Glomerular endothelial cell (primary cell): ENCODE measurements around the gene PRELID2. TPM values are rescaled to one million over a fixed set of nuclear protein-coding genes. Genes with fewer than 3 reads are reported as not detected.
"Not testable (repeated sequence)": the region's sequence is repeated elsewhere in the genome, so short reads cannot be mapped to it uniquely, and the experiment has no call there.

Experiments used
- DNase-seq: peaks from one replicate; pipeline ENCODE4 v3.0.0-alpha.2; 2011; ENCODE audit warnings: low read depth, low spot score; ENCODE audit errors: extremely low read depth
- total RNA-seq: library from RNA; depleted of rRNA; stranded (reverse); fragments of >200 nt; gene quantifications from 2 replicates; pipeline ENCODE4 v1.2.3, GENCODE V29; 2015

The PRELID2 gene
- total RNA-seq, result 6.1 and 8.3 TPM in 2 replicates

DNA sequence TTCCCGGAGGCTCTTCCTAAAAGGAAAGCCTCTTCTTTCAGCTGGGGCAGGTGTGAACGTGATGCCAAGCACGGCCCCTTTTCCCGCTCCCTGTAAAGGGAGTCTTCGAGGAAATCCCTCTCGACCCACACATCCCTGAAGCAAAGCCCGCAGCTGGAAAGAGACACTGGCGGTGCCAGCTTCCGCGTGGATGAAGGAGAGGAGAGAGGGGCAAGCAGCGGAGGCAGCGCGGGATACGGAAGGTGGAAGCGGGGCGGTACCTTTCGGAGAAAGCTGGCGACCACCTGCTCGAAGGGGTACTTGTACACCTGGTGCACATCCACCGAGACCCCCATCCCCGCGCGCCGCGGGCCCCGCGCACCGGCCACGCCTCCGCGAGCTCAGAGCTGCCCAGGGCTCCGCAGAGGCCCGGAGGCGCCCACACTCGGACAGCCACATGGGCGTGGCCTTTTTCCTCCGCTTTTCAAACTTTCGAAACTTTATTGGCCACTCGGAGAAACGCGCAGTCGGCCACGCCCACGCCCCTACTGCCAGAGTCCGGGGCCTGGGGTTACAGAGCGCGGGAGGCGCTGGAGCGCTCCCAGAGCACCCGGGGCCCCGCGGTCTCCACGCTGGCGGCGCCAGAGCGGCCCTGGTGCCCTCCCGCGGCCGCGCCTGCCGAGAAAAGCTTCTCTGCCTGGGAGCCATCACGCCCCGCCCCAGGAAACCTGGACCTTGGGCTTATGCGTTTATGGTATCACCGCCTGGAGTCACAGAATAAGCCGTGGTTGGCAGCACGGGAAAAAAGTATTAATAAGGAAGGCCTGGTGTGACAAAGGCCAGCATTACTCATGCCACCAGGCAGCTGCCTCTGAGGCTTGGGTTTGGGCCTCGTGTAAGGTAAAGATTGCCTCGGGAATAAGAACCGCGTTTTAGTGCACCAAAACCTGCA lies at the start of gene PRELID2:
PRELID2 (minus strand) TSS at position 426 of the 931 bp plus-strand sequence; CDS start at position 335, 91 bp downstream.
- no peak for DNase-seq

DNA sequence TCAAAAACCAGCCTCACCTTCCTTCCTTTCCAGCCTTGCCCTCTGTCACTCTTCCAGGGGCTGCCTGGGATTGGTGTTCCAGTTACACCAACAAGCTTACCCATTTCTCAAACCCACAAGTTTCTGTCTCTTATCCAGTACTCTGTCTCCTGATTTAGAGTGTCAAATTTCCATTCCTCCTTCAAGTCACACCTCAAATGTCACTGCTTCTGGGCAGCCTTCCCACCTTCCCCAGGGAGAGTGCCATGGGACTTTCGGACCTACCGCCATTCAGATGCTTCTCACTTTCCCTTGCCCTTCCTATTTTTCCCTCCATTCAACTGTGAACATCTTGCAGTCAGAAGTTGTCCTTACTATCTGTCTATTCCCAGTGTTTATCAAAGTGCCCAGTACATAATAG lies 39.6 kb upstream of the PRELID2 start:
- no peak for DNase-seq

- no peak for DNase-seq
Observed at GRCh38 chr5:145872914-145873313, 37.8 kb upstream of the PRELID2 start, which contains the start of gene GRXCR2. Gene GRXCR2 (minus strand): TSS chr5:145873014. CDS start chr5:145872968, 46 bp downstream.

DNA sequence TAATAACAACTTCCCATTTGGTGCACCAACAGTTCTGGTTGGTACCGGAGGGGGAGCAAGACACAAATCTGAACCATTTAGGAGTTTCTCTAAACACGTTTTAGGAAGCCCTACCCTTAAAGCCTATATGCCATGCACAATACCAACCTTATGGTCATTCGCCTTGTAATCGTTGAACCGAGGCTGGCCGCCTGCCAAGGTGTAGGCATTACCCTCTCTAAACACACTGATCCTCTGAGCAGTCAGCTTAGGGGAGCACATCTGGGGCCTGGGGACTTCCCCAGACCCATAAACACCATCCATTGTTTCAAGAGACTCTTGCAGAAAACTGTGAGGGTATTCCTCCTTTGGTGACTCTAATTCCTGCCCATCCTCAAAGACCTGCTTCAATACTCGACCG lies 37.3 kb upstream of the PRELID2 start:
- no peak for DNase-seq

DNA sequence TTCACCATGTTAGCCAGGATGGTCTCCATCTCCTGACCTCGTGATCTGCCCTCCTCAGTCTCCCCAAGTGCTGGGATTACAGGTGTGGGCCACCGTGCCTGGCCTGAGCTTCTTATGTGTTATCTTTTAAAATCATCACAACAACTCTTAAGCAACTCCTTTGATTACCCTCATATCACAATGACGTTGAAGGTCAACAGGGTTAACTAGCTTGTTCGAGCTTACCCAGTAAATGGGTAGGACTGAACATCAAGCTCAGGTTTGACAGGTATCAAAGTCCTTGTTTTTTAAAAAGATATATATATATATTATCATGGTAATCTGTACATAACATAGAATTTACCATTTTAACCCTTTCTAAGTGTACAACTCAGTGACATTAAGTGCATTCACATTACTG lies 34.6 kb upstream of the PRELID2 start:
- no peak for DNase-seq

GRCh38 chr5:145867806-145868205 lies 32.7 kb upstream of the PRELID2 start:
- DNase-seq, result no peak

DNA sequence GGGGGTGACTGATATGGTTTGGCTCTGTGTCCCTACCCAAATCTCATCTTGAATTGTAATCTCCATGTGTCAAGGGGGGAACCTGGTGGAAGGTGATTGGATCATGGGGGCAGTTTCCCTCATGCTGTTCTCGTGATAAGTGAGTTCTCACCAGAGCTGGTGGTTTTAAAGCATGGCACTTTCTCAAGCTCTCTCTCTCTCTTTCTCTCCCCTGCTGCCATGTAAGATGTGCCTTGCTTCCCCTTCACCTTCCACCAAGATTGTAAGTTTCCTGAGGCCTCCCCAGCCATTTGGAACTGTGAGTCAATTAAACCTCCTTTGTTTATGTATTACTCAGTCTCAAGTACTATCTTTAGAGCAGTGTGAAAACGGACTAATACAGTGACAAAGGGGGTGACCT lies 29.3 kb upstream of the PRELID2 start:
- DNase-seq, result not testable (repeated sequence)

- no peak for DNase-seq
Observed at GRCh38 chr5:145863003-145863402, 27.9 kb upstream of the PRELID2 start.

GRCh38 chr5:145859897-145860296 lies 24.8 kb upstream of the PRELID2 start:
- DNase-seq, result no peak

DNA sequence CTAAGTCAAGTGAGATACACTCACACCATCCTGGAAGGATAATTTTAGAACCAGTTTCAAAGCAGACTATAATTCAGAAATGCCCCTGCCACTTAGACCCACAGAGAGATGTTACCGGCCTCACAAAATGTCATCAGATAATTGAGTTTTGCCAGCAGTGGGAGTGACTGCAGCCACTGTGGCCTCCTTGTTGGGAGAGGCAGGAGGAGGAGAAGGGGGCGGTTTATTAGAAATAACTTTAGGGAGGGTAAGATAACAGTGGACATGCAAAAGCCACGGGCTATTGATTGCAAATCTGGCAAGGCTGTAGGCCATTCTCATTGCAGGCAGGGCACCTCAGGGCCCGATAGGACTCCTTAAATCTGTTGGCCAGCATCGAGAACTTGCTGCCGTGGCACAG lies 24.3 kb upstream of the PRELID2 start:
- DNase-seq, result no peak

GRCh38 chr5:145858959-145859358 lies 23.8 kb upstream of the PRELID2 start:
- DNase-seq, result no peak

DNA sequence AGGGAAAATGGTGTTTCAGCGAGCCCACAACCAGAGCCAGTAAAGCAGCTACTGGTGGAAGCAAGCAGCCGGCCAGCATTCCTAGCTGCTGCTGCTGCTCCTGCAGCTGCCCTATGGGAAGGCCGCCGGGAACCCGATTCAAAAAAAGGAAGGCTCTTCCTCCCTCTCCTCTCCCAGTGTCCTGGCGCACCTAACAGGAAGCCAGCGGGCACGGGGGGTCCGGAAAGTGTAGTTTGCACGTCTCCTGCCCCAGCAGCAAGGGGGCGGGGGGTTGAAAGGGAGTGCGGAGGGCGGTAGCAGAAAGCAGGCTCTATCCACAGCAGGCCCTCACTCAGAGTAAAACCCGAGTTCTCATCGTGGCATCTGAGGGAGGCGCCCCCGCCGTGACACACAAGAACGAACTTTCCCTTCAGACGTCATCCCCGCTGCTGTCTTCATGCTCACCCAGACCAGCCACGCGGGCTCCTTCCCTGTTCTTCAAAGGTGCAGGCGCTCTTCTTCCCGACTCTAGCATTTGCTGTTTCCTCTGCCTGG lies 21.2 kb upstream of the PRELID2 start:
- no peak for DNase-seq

- DNase-seq, result no peak
Observed at GRCh38 chr5:145855763-145856267, 20.7 kb upstream of the PRELID2 start.

DNA sequence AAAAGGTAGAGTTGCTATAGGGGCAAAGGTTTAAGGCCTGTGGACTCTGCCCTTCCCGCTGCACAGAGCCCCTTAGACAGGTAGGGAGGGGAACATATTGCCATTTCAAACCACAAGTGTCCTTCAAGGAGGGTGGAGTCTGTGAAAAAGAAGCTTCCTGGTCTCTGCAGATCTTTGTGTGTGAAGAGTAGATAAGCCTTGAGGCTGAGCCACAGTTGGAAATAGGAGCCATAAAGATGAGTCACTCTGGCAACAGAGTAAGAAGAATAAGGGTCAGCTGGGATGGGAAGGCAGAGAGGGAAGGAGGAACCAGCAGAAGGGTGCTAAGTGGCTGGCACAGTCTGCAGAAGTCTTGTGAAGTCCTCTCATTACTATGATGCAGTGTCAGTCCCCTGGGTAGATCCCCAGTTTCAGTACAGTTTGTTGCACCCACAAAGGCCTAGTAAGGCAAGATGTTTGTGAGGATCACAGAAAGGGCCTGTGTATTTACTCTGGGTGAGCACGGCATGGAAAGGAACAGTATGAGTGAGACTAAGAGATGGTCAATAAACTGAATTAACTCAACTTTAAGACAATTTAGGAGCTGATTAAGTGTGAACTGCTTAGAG lies 19.6 kb upstream of the PRELID2 start:
- no peak for DNase-seq

- no peak for DNase-seq
Observed at GRCh38 chr5:145853781-145854376, 18.7 kb upstream of the PRELID2 start.

GRCh38 chr5:145852990-145853389 lies 17.8 kb upstream of the PRELID2 start:
- no peak for DNase-seq

DNA sequence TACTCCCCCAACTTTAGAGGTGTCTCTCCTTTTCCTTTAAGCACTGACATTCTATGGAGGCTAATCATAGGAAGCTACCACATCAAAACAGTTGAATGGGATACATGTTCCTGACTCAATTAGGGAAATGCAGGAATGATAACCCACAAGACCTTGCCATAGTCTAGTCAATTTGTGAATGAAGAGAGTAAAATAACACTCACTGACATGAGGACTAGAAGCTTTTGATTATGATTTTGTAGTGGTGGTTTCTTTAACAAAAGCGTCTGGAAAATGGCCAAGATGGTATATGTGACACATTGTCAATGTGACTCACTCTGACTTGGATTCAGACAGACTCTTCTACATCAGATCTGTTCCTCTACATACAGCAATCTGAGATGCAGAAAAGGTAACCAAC lies 13.7 kb upstream of the PRELID2 start:
- DNase-seq, result no peak

GRCh38 chr5:145847499-145848497 lies 12.7 kb upstream of the PRELID2 start:
- DNase-seq, result no peak

DNA sequence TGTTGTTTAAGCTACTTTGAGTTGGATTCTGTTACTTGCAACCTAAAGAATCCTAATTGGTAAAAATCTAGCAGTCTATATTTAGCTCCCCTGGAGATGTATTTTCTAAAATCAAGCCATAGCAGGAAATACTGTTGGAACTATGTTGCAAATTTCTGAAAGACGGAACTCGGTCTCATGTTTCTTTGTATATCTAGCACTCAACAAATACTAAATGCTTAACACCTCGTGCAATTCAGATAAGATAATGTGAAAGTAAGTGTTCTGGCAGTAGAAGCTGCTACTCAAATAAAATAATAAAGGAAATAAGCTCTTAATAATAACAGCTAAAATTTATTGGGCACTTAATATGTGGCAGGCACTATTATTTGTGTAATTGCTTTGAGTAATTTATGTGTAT lies 10.9 kb upstream of the PRELID2 start:
- no peak for DNase-seq

- DNase-seq, result no peak
Observed at GRCh38 chr5:145841299-145841698, 6.2 kb upstream of the PRELID2 start.
